Neural cell (in vitro differentiated cells): ENCODE results near the gene EAPP.
"Not testable (repeated sequence)": the region's sequence is repeated elsewhere in the genome, so short reads cannot be mapped to it uniquely, and the experiment has no call there.

Experiments
- POLR2AphosphoS5 ChIP-seq: IDR thresholded peaks from 2 replicates; pipeline ENCODE4 v1.6.1; 2012
- TF ChIP-seq, protein P1 (sequence below): fragments of 450-650 bp; IDR thresholded peaks from 2 replicates; pipeline ENCODE4 v1.5.1; 2014; ENCODE audit warnings: antibody characterized with exemption, mild to moderate bottlenecking, moderate library complexity; ENCODE audit not compliant: poor library complexity, severe bottlenecking
- TF ChIP-seq, protein P2 (sequence below): IDR thresholded peaks from 2 replicates; pipeline ENCODE4 v1.6.1; 2012; ENCODE audit warnings: borderline replicate concordance

DNA sequence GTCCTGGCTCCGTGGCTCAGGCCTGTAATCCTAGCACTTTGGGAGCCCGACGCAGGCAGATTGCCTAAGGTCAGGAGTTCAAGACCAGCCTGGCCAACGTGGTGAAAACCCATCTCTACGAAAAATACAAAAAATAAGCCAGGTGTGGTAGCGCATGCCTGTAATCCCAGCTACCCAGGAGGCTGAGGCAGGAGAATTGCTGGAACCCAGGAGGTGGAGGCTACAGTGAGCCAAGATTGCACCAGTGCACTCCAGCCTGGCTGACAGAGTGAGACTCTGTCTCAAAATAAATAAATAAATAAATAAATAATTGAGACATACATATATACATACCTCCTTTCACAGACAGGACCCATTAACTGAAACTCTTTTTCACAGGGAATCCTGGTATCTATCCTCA lies 1.4 kb downstream of the EAPP start:
- TF ChIP-seq, protein P1, sequence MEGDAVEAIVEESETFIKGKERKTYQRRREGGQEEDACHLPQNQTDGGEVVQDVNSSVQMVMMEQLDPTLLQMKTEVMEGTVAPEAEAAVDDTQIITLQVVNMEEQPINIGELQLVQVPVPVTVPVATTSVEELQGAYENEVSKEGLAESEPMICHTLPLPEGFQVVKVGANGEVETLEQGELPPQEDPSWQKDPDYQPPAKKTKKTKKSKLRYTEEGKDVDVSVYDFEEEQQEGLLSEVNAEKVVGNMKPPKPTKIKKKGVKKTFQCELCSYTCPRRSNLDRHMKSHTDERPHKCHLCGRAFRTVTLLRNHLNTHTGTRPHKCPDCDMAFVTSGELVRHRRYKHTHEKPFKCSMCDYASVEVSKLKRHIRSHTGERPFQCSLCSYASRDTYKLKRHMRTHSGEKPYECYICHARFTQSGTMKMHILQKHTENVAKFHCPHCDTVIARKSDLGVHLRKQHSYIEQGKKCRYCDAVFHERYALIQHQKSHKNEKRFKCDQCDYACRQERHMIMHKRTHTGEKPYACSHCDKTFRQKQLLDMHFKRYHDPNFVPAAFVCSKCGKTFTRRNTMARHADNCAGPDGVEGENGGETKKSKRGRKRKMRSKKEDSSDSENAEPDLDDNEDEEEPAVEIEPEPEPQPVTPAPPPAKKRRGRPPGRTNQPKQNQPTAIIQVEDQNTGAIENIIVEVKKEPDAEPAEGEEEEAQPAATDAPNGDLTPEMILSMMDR, result not testable (repeated sequence)
- TF ChIP-seq POLR2AphosphoS5, result not testable (repeated sequence)
- TF ChIP-seq, protein P2, sequence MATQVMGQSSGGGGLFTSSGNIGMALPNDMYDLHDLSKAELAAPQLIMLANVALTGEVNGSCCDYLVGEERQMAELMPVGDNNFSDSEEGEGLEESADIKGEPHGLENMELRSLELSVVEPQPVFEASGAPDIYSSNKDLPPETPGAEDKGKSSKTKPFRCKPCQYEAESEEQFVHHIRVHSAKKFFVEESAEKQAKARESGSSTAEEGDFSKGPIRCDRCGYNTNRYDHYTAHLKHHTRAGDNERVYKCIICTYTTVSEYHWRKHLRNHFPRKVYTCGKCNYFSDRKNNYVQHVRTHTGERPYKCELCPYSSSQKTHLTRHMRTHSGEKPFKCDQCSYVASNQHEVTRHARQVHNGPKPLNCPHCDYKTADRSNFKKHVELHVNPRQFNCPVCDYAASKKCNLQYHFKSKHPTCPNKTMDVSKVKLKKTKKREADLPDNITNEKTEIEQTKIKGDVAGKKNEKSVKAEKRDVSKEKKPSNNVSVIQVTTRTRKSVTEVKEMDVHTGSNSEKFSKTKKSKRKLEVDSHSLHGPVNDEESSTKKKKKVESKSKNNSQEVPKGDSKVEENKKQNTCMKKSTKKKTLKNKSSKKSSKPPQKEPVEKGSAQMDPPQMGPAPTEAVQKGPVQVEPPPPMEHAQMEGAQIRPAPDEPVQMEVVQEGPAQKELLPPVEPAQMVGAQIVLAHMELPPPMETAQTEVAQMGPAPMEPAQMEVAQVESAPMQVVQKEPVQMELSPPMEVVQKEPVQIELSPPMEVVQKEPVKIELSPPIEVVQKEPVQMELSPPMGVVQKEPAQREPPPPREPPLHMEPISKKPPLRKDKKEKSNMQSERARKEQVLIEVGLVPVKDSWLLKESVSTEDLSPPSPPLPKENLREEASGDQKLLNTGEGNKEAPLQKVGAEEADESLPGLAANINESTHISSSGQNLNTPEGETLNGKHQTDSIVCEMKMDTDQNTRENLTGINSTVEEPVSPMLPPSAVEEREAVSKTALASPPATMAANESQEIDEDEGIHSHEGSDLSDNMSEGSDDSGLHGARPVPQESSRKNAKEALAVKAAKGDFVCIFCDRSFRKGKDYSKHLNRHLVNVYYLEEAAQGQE, result not testable (repeated sequence)
